Stimulated activated CD8-positive, alpha-beta memory T cell treated with anti-CD3 and anti-CD28 coated beads, Interleukin-12 subunit alpha, Interleukin-12 subunit beta, amount 100 ng/mL, for 4 hours (primary cell): ENCODE measurements around the gene ACSS2.

Source experiments
- DNase-seq: peaks from one replicate; pipeline ENCODE4 v3.0.0-alpha.2; 2020; ENCODE audit warnings: low read depth

The ACSS2 gene

GRCh38 chr20:34907616-34908469 is 31.4 kb downstream of the ACSS2 start:
- DNase-seq: no peak

- DNase-seq: no peak
Observed at GRCh38 chr20:34915131-34915530, 38.7 kb downstream of the ACSS2 start.

- no peak for DNase-seq
Observed at GRCh38 chr20:34915749-34916455, 39.5 kb downstream of the ACSS2 start.

- no peak for DNase-seq
Observed at GRCh38 chr20:34916774-34917354, 40.5 kb downstream of the ACSS2 start.

GRCh38 chr20:34920055-34920454 is 43.6 kb downstream of the ACSS2 start:
- no peak for DNase-seq

- DNase-seq: no peak
Observed at GRCh38 chr20:34921436-34921835, 45.0 kb downstream of the ACSS2 start.

GRCh38 chr20:34922654-34923381 is 46.4 kb downstream of the ACSS2 start:
- no peak for DNase-seq

GRCh38 chr20:34923414-34923813 is 47.0 kb downstream of the ACSS2 start:
- DNase-seq: no peak

GRCh38 chr20:34925341-34925740 is 48.9 kb downstream of the ACSS2 start:
- DNase-seq: no peak

GRCh38 chr20:34925981-34926380 is 49.6 kb downstream of the ACSS2 start:
- DNase-seq: no peak

GRCh38 chr20:34926581-34926980 is 50.2 kb downstream of the ACSS2 start:
- DNase-seq: no peak

- no peak for DNase-seq
Observed at GRCh38 chr20:34927736-34928135, 51.3 kb downstream of the ACSS2 start.

GRCh38 chr20:34928411-34928810 is 52.0 kb downstream of the ACSS2 start:
- DNase-seq: no peak

- no peak for DNase-seq
Observed at GRCh38 chr20:34931771-34932170, 55.4 kb downstream of the ACSS2 start.

GRCh38 chr20:34938466-34939163 is 62.2 kb downstream of the ACSS2 start:
- DNase-seq: no peak

- DNase-seq: no peak
Observed at GRCh38 chr20:34940081-34940481, 63.7 kb downstream of the ACSS2 start.

GRCh38 chr20:34941226-34941625 is 64.8 kb downstream of the ACSS2 start:
- DNase-seq: no peak

GRCh38 chr20:34942301-34942700 is 65.9 kb downstream of the ACSS2 start:
- DNase-seq: no peak

GRCh38 chr20:34943808-34944567 is 67.6 kb downstream of the ACSS2 start:
- DNase-seq: no peak

GRCh38 chr20:34945315-34946077 is 69.1 kb downstream of the ACSS2 start:
- no peak for DNase-seq
